HG03439 (cell line): ENCODE measurements around the gene ZNF639.

Source experiments
- ATAC-seq: cut with Tn5 transposase; IDR thresholded peaks from one replicate; pipeline ENCODE4 v1.9.1; 2021; ENCODE audit warnings: mild to moderate bottlenecking, moderate library complexity; ENCODE audit not compliant: unreplicated experiment

Gene ZNF639

GRCh38 chr3:179309225-179310078 lies 13.4 kb upstream of the ZNF639 start:
- ATAC-seq = no peak

- ATAC-seq = no peak
Observed at GRCh38 chr3:179318876-179319275, 4.0 kb upstream of the ZNF639 start.

GRCh38 chr3:179321668-179322285 lies 1.1 kb upstream of the ZNF639 start:
- ATAC-seq = no peak

- ATAC-seq = peak; percentile 43
Observed at GRCh38 chr3:179323197-179324110, 623 bp downstream of the ZNF639 start.

- no peak for ATAC-seq
Observed at GRCh38 chr3:179324270-179324754, 1.5 kb downstream of the ZNF639 start.

- ATAC-seq = no peak
Observed at GRCh38 chr3:179330438-179330837, 7.6 kb downstream of the ZNF639 start.

GRCh38 chr3:179332240-179332639 lies 9.4 kb downstream of the ZNF639 start:
- no peak for ATAC-seq

- no peak for ATAC-seq
Observed at GRCh38 chr3:179333084-179333483, 10.3 kb downstream of the ZNF639 start.

GRCh38 chr3:179336345-179336929 lies 13.6 kb downstream of the ZNF639 start:
- no peak for ATAC-seq

- peak; percentile 94 for ATAC-seq
Observed at GRCh38 chr3:179347345-179348194, 24.7 kb downstream of the ZNF639 start, which contains the start of gene MFN1. Gene MFN1 (plus strand): TSS chr3:179347709. CDS start chr3:179348852, 1,143 bp downstream.

GRCh38 chr3:179348325-179349013 lies 25.6 kb downstream of the ZNF639 start:
- peak; percentile 60 for ATAC-seq

GRCh38 chr3:179355996-179356395 lies 33.2 kb downstream of the ZNF639 start:
- no peak for ATAC-seq

GRCh38 chr3:179363332-179363731 lies 40.5 kb downstream of the ZNF639 start:
- ATAC-seq = no peak

GRCh38 chr3:179369621-179370020 lies 46.8 kb downstream of the ZNF639 start:
- ATAC-seq = no peak

GRCh38 chr3:179373938-179374337 lies 51.1 kb downstream of the ZNF639 start:
- no peak for ATAC-seq

GRCh38 chr3:179375091-179375999 lies 52.5 kb downstream of the ZNF639 start:
- no peak for ATAC-seq

GRCh38 chr3:179376474-179376873 lies 53.6 kb downstream of the ZNF639 start:
- no peak for ATAC-seq
